Dedifferentiated amniotic fluid mesenchymal stem cell (primary cell): ENCODE results near the gene C2CD4C.
"Not testable (repeated sequence)": the region's sequence is repeated elsewhere in the genome, so short reads cannot be mapped to it uniquely, and the experiment has no call there.

Experiments used
- DNase-seq: peaks from one replicate; pipeline ENCODE4 v3.0.0-alpha.2; 2016; ENCODE audit errors: extremely low spot score

The C2CD4C gene

DNA sequence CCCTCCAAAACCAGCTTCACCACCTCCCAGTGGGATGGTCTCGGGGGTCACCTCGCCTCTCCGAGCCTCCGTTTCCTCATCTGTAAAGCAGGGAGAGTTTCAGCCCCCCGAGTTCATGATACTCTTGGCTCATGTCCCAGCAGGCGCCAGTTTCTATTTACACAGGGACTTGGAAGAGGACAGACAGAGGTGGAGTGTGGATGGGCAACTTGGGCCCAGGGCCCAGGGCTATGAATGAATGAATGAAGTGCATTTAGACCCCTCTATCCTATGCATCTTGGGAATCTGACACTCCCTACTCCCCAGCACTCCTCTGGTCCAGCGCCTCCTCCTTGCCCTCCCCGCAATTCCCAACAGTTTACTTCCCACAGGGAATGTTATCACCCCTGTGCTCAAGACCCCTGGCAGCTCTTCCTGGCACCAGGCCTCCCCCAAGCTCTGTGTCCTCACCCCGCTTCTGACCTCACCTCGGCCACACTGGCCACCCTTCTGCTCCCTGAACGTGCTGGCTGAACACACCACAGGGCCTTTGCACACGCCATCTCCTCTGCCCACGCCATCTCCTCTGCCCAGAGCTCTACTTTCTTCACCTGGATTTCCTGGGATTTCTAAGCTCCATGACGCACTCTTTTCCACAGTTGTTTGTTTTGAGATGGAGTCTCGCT, 4.9 kb upstream of the C2CD4C start:
- DNase-seq = no peak

DNA sequence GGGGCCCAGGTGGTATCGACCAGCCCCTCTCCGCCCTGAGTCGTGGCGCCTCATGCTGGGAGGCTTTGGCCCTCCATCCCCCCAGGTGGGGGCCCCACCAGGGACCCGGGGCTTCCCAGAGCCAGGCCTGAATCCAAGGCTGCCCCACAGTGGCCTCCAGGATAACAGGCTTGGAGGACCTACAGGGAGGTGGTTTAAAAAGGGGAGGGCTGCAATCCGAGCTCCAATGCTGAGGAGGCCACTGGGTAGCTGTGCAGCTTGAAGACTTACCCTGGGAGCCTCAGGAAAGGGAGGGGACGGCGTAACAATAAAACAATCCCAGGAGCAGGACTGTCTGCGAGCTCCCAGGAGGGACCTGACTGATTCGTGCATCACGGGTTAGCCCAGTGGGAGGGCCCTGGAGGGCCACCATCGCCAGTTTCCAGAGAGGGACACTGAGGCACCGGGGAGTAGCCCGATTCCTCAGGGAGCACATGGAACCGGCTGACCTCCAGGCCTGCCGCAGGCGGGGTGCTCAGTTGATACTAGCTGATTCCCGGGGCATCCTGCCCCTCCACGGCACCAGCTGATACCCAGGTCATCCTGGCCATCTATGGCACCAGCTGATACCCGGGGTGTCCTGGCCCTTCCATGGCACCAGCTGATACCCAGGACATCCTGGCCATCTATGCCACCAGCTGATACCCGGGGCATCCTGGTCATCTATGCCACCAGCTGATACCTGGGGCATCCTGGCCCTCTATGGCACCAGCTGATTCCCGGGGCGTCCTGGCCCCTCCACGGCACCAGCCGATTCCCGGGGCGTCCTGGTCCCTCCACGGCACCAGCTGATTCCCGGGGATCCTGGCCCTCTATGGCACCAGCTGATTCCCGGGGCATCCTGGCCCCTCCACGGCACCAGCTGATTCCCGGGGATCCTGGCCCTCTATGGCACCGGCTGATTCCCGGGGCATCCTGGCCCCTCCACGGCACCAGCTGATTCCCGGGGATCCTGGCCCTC, 3.7 kb upstream of the C2CD4C start:
- no peak for DNase-seq

DNA sequence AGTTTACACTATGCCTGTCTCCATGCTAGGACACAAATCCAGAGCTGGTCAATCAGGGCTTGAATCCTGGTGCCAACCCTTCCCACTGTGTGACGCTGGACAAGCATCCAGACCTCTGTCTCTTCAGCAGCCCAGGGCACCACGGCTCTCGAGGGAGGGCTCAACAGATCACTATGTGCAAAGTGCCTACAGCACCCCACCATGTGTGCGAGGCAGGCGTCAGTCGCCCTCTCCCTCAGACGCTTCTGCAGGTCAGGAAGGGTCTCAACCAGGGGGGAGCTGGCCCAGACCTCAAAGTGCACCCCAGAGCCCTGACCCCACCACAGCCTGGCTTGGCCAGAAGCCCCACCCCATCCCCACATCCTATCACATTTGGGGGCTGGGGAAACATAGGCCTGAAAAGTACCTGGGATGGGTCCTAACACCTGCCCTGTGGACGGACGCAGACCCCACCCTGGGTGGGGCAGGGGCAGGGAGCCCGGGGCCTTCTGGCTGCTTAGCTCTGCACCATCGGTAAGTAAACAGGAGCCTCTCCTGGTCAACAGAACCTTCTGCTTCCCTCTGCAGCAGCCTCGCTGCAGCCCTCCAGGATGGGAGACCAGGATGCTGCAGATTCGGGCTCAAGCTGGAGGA, 2.9 kb upstream of the C2CD4C start:
- no peak for DNase-seq

DNA sequence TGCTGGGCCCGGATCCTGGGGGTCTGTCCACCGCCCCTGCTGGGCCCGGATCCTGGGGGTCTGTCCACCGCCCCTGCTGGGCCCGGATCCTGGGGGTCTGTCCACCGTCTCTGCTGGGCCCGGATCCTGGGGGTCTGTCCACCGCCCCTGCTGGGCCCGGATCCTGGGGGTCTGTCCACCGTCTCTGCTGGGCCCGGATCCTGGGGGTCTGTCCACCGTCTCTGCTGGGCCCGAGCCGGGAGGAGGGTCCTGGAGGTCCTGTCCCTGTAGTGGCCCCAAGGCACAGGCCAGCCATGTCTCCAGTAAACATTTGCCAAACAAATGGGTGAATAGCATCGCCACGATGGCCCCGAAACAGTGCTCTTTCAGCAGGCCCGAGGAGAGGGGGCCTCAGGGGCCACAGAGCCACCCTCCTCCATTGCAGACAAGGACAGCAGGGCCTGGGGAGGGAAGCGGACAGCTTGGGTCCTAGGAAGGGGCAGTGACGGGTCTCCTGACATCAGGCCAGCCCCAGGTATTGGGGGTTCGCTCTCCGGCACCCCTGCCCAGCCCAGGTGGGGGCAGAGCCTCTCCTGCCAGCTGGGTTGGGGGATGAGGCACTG, 2.3 kb upstream of the C2CD4C start:
- not testable (repeated sequence) for DNase-seq

DNA sequence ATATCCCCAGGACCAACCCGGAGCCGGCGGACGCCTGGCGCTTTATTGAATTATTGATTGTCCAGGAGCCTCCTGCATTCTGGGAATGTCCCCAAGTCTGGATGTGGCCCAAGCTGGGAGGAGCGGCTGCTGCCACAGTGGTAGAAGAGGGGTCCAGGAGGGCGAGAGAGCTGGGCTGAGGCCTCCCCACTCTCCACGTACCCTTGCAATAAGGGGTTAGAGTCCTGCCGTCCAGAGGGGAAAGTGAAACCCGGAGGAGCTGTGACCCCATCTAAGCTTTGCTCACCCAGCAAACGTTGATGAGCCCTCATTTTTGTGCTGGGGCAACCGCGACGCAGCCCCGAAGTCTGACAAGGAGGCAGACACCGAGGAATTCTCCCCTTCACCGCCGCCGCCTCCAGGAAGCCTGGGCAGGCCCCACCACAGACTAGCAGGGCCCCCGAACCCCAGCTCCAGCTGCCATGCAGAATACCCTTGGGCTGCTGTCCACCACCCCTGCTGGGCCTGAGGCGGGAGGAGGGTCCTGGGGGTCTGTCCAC, 1.4 kb upstream of the C2CD4C start:
- no peak for DNase-seq

DNA sequence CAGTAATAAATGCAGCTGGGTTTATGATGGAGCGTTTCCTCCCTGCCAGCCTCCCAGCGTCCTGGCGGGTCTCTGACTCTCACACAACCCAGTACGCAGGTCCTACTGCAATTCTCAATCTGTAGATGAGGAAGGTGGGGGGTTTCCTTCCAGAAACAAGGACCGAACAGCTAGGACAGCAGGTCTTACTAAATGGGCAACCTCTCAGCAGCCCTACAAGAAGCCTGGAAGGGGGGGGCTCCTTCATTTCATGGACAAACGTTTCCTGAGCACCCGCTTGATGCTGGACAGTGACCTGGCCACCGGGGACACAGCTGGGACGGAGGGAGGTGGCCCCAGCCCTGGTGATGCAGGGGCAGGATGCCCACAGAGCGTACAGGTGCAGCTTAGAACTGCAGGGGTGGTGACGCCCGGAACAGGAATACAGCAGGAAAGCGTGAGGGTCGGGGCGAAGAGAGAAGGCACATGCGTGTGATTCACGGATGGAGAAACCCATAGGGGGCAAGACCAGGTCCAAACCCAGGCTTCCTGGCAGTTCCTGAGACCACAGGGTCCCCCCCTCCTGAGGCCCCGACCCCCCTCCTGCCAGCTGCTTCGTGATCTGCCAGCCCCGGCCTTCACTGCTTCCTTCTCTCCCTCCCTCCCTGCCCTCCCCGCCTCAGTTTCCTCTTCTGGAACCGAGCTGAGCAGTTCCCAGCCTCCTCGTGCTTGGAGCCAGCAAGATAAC, 732 bp upstream of the C2CD4C start:
- DNase-seq = no peak

DNA sequence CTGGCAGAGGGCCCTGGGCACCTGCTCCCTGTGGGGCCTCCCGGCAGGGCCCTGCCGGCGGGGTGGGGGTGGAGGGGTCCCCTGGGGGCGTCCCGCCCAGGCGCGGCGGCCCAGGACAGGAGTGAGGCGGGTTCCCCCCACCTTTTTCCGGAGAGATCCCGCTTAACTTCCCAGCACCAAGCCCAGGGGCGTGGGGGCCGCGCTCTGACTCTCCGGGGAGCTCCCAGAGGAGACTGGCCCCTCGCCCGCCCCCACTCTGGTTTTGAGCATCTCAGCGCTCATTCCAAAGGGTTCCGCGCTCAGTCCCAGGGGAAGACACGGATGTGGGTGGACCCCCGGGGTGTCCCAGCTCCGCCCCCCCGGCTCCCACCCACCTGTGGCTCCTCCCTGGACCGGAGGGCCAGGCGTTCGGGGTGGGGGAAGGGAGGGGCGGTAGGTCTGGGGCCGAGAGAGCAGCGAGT, 476 bp downstream of the C2CD4C start:
- no peak for DNase-seq

DNA sequence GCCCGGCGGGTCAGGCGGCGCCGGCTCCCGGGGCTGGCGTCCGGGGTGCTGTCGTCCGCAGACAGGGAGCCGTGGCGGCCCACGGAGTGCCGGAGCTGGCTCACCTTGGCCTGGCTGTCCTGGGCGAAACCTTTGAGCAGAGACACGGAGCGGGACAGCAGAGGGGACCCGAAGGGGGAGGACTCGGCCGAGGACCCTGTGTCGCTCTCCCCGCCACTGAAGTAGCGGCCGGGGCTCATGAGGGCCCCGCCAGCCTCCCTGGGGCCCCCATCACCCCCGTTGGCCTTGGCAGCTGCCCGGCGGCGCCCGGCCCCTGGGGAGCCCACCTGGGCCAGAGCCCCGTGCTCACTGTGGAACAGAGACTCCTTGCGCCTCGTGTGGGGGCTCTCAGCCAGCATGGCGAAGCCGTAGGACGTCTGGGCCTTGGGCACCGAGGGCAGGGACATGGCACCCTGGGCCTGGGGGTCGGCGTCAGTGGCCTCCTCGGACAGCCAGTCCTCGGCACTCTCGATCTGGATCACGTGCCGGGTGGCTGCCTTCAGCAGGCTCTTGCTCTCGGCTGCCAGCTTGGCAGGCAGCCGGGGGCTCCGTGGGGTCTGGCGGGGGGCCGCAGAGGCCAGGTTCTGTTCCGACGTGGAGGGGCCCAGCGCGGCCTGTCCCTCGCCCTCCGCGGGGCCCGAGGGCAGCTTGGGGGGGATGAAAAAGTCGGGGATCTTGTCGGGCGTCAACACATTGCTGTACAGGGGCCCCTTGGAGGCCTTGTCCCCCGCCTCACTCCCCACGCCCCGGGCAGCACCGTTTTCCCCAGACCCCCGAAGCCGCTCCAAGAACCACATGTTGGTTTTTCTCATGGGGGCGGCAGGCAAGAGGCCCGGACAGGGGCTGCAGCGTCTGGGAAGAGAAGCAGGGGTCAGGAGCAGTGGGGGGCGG, 1.2 kb downstream of the C2CD4C start:
- no peak for DNase-seq

DNA sequence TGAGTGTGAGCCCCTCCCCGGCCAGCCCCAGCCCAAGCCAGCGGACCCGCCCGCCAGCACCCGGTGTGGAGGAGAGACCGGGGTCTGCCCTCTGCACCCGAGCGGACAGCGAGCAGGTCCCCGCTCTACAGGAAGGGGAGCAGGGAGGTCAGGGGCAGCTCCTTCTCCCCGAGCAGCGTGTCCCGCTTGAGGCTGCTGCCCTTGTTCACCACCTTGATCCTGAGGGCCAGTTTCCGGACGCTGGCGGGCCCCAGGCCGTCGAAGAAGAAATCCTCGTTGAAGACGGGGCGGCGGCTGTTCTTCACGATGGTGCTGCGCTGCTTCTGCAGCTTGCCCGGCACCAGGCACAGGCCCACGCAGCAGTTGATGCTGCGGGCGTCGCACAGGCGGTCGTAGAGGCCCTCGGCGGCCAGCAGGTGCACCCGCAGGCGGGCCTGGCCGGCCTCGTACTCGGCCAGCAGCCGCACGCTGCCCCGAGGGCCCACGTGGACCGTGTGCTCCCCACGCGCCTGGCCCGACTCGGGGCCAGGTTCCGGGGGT, 1.9 kb downstream of the C2CD4C start:
- DNase-seq = no peak

DNA sequence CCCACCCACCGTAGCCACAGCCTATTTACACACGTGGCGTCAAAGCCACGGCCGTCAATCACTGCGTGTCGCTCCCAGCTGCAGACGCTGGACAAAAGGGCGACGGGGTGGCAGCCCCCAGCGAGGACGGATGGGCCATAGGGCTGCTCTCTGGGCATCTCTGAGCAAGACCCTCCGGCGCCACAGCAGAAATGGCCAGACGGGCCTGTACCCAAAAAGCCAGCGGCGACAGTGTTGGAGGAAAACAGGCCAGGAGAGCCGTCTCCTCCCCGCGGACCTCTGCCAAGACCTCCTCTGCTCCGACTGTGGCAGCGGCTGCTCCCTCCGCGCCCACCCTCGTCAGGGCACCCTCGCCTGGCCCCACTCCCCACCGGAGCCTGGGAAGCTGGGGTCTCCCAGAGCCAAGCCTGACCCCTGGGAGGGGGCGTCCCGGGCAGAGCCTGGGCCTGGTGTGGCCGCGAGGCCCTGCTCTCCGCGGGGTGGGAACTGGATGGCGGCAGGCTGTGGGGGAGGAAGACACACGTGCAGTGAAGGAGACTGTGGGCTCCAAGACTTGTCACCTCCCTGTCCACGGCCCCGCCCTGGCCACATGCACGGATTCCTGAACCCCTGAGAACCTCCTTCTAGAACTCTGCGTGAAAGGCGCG, 2.7 kb downstream of the C2CD4C start:
- DNase-seq = no peak

DNA sequence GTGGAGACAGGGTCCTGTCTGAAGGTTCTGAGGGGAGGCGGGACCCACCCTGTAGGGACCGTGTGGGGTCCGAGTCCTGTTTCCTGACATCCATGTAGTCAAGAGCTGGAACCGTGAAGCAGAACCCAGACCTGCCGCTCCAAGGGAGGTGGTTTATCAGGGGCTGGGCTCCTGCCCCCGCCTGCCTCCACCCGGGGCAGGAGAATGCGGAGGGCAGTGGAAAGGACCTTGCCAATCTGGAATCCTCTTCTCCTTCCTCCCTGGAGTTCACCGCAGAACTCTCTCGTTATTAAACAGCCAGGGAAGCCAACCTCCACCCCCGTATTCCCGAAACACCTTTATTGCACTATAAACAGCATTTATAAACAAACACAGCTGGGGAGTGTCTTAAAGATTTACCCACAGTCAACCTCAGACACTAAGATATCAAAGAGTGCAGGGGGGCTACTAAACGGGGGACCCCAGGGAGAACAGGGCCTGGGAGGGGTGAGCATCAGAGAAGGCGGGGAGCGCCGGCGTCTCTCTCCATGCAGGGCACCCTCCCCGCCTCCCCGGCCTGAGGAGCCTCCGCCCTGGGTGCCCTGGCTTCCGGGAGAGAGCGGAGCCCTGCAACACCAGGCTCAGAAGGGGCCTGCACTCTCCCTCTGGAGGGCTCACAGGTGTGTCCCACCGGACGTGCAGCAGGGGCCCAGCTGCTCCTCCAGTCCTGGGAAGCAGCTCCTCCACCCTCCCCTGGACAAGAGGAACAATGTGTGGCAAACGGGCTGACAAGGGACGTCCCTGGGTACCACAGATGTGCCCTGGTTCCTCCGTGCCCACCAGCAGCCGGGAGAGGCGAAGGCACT, 3.6 kb downstream of the C2CD4C start:
- no peak for DNase-seq

DNA sequence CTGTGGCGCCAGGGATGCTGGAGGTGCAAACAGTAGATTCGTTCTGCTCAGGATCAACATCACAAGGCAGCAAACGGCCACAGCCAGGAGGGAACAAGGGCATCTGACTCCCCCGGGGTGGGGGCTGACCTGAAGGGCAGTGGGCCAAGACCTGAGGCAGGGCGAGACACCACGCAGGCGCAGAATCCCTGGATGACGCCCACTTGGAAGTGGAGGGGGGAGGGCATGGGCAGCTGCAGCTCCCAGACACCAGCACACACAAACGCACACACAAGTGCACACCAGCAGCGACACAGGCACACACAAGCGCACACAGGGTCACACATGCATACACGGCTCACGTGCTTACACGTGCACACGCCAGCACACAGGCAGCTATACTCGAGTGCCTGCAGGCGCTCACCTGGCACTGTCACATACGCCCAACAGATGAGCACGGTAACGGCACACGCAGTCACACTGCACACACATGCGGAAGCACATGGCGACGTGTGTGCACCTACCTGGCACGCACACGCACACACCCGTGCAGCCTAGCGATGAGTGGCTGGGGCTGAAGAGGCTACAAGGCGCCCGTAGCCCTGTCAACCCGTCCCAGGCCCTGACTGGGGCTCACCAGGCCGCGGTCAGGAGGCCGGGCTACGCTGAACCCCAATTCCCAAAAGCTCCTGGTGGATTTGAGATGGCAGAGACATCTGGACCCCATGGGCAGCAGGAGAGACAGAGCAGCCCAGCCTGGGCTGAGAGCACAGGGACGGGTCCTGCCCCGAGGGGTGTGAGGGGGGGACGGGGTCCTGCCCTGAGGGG, 5.5 kb downstream of the C2CD4C start:
- no peak for DNase-seq

DNA sequence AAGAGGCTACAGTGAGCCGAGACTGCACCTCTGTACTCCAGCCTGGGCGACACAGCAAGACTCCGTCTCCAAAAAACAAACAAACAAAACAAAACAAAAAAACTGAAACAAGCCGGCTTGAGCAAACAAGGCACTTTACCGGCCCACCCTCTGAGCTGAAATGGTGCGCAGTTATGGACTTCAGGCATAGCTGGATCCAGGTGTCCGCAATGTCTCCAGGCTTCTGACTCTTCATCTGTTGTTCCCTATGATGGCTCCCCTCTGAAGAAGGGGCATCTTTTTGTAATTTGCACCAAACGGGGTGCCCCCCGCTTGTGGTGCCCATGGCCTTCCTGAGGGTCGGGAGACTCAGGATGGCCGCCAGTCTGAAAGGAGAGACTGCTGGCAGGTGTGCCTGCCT, 6.2 kb downstream of the C2CD4C start:
- no peak for DNase-seq

DNA sequence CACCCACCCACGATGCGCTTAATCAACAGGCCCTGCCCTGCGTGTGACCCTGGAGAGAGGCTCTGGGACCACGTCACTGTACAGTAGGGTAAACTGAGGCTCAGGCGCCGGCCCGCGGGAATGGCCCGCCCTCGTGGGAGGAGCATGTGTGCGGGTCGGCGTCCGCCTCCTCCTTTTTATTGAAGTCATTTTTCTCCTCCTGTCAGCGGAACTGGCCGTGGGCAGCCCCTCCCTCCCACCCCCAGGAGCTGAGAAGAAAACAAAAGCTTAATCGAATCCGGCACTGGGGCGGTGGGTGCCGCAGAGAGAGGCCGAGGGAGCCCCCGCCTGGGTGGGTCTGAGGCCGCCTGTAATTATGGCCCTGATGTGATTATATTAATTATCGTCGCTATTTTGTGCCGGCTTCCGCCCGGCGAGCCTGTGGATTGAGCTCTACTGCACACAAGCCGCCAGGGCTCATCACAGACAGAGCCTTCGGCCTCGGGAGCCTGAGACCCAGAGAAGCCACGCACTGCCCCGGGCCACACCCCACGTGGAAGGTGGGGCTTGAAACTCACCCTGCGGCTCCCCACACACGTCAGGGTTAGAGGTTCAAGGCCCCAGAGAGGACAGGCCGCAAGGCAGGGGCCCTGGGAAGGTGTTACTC, 7.0 kb downstream of the C2CD4C start:
- DNase-seq = no peak

DNA sequence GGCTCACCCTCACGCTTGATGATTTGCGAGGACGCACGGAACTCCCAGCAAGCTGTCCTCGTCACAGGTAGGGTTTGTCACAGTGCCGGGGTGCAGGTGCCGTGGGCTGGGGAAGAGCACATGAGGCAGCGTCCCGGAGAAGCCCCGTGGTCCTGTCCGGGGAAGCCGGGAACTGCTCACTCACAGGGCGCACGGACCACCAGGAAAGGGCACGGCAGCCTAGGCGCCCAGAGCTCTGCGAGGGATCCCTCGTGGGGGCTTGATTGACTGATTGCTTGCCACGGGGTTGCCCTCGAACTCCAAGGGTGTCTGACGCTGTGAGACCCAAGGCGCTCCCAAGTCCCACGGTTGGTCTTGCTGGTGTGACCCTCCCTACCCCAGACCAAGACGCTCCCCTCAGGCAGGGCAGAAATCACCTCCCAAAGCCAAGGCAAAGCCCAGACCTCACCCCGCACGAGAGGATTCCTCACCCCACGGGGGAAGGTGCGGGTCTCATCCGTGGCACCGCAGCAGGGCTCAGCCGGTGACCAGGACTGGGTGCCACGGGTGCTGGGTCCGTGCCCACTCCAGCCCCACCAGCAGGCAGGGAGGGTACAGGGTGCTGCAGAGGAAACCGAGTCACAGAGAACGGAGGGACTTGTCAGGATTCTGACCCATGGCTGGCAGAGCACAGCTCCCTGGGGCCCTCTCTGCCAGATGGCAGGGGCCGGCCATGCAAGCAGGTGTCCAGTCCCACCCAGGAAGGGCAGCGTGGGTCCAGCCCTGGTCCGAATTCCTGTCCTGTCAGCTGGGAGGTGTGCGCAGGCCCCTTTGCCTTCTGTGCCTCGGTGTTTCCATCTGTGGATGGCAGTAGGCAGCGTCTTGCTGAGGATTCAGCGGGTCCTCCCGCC, 7.7 kb downstream of the C2CD4C start:
- no peak for DNase-seq

DNA sequence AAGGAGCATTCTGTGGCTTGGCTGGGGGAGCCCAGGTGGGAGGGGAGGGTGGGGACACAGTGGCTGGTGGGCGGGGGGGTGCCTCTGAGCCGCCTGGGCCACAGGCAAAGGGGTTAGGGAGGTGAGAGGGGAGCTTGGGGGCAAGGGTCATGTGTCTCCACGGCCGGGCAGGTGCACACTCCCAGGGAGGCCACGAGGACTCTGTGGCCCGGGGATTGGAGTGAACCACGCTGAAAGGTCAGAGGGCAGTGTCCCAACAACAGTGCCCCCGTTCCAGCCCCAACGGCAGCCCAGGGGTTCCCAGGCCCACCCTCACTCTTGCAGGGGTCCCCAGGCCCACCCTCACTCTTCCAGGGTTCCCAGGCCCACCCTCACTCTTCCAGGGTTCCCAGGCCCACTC, 9.6 kb downstream of the C2CD4C start:
- no peak for DNase-seq
